GM04504 (cell line): ENCODE measurements around the gene SLC39A10.
"Not testable (repeated sequence)": the region's sequence is repeated elsewhere in the genome, so short reads cannot be mapped to it uniquely, and the experiment has no call there.

Experiments
- DNase-seq: peaks from one replicate; pipeline ENCODE4 v3.0.0-alpha.2; 2012; ENCODE audit warnings: low read depth

Gene SLC39A10

GRCh38 chr2:195656859-195657633, at the start of gene SLC39A10:
Gene SLC39A10 (plus strand): TSS chr2:195657226. CDS start chr2:195680043, 22,817 bp downstream.
- peak; percentile 97 for DNase-seq

DNA sequence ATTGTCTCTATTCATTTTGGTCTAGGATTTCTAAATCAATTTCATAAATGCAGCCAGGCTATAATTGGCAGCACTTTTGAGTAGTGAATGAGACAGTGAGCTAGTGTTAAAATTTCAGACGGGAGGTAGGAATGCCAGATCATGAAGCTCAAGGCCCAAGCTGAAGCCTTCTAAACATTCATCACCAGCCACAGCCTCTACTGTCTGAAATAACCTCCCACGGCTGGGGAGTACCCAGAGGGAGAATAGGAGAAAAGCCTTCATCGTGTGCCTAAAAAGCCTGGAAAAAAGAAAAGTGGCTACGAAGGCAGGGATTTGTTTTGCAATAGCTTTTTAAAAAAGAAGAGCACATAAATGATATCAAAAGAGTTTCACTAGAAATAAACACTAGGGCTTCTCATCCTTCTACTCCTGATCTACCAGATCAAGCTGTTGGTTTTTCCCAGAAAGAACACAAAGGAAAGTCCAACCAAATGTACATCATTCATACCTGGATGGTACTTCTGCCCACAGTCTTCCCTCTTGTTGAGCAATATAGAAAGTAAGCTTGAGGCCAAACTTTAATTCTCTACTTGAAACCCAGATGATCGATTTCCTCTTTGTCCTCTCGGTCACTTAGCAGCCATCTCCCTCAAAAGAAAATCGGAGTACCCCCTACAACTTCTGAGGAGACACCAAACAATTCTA, 48.1 kb upstream of the SLC39A10 start:
- no peak for DNase-seq

GRCh38 chr2:195610717-195611116, 46.3 kb upstream of the SLC39A10 start:
- DNase-seq = no peak

DNA sequence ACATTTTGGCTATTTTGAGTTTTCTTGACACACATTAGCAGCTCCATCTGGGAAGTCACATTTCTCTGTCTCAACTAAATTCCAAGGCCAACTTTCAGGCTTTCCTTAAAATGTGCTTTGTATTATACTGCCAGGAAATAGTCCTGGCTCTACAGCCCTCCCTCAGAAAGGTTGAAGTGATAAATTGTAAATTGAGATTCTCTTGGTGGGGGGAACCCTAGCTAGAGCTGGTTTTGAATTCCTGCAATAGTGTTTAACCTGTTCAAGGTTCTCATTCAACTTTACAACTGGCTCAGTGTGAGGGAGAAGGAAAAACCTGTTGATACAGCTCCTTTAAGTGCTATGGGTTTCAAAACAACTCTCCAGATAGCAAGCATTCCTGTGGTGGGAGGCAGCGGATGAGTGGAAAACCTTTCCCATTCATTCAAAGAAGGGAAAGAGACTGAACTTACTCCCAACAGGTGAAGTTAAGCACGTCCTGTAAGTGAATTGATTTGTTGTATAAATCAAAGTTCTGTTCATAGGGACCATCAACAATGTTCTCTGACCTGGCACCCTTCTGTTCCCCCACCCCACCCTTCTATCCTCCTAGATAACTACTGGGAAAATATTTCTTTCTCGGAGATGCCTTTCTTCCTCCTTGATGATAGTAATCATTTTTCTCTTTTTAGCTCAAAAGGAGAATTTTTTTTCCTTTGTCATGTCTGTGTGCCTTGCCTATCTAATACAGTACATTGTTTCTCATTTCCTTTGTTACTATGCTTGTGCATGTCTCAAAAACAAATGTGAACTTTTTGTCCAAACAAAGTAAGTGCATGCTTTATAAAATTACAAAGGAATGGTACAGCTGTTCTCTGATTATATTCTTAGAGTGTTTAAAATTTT, 44.2 kb upstream of the SLC39A10 start:
- DNase-seq = no peak

- DNase-seq = peak; percentile 69
Measured at GRCh38 chr2:195613922-195614321, 43.1 kb upstream of the SLC39A10 start.

GRCh38 chr2:195619590-195619989, 37.4 kb upstream of the SLC39A10 start:
- DNase-seq = no peak

- no peak for DNase-seq
Measured at GRCh38 chr2:195620501-195620900, 36.5 kb upstream of the SLC39A10 start.

GRCh38 chr2:195622966-195623365, 34.1 kb upstream of the SLC39A10 start:
- no peak for DNase-seq

- DNase-seq = no peak
Measured at GRCh38 chr2:195626507-195626906, 30.5 kb upstream of the SLC39A10 start.

DNA sequence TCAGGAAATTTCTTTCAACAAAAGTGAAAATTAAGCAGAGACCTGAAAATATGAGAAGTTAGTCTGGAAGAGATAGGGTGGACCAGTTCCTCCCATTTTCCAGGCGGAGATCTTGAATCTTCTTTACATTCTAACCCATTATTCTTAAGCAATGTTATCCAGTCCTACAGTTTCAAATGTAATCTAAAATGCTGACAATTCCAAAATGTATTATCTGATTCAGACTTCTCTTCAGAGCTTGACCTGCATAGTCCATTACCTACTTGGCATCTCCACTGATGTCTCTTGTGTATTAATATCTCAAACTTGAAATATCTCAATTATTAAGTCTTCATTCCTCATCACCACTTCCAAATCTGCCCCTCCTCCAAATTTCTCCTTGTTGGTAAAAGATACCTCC, 28.4 kb upstream of the SLC39A10 start:
- DNase-seq = no peak

DNA sequence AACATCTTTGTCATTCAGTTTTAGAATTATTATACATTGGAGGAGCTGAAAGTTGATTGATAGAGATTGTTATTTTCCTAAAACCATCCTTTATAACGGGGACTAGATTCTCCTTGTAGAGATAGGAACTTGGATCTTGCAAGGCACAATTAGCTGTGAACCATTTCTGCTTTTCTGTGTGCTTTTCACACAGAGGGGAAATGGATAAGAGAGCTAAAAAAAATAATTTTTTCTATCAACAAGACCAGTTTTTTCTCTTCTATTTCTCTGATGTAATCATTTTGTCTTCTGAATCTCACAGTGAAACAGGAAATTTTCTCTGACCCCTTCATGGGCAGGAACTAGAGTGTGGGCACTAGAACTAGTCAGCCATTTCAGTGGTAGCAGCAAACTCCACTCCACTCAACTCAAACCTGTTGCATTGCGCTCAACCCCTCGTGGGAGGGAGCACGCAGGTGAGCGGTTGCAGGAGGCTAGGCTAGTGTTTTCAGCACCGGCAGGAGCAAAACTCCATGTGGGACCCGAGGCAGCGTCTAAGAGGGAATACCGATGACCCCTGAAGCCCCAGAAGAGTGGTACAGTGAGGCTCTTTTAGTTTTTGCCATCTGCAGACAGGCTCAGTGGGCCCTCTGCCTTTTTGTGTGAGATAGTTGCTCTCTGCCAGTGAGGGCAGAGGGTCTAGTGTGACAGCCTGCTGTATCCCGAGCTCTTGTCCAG, 24.0 kb upstream of the SLC39A10 start:
- no peak for DNase-seq

- DNase-seq = no peak
Measured at GRCh38 chr2:195633573-195633870, 23.5 kb upstream of the SLC39A10 start.

GRCh38 chr2:195633974-195634373, 23.1 kb upstream of the SLC39A10 start:
- DNase-seq = no peak

- no peak for DNase-seq
Measured at GRCh38 chr2:195636890-195637289, 20.1 kb upstream of the SLC39A10 start.

GRCh38 chr2:195638750-195639149, 18.3 kb upstream of the SLC39A10 start:
- DNase-seq = no peak

DNA sequence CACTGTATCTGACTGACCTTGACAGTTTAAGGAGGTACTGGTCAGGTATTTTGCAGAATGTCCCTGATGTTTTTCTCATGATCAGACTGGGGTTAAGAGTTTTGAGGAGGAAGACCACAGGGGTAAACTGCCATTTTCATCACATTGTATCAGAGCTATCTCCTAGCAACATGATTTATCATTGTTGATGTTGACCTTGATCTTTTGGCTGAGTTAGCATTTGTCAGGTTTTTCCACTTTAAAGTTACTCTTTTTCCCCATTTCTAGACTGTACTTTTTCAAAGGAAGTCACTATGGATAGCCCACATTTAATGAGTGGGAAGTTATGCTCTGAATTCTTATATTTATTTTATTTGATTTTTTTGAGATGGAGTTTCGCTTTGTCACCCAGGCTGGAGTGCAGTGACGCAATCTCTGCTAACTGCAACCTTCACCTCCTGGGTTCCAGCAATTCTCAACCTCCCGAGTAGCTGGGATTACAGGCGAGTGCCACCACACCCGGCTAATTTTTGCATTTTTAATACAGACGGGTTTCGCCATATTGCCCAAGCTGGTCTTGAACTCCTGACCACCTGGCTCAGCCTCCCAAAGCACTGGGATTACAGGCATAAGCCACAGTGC, 17.7 kb upstream of the SLC39A10 start:
- DNase-seq = no peak

DNA sequence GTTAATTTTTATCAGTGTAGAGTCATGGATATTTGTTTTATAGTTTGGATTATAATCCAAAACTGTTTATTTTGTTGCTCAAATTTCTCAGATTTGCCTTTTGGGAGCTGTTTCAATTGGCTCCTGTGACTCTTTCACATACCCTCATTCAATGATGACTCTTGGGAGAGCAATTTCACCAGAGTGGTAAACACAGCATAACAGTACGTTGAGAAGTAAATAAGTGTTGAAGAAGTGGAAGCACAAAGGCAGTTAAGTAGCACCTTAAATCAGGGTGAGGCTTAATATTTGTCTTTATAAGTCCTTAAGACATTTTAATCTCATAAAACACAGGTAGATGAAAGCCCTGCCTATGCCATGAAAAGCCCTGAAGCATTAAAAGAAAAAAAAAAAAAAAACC, 17.1 kb upstream of the SLC39A10 start:
- no peak for DNase-seq

DNA sequence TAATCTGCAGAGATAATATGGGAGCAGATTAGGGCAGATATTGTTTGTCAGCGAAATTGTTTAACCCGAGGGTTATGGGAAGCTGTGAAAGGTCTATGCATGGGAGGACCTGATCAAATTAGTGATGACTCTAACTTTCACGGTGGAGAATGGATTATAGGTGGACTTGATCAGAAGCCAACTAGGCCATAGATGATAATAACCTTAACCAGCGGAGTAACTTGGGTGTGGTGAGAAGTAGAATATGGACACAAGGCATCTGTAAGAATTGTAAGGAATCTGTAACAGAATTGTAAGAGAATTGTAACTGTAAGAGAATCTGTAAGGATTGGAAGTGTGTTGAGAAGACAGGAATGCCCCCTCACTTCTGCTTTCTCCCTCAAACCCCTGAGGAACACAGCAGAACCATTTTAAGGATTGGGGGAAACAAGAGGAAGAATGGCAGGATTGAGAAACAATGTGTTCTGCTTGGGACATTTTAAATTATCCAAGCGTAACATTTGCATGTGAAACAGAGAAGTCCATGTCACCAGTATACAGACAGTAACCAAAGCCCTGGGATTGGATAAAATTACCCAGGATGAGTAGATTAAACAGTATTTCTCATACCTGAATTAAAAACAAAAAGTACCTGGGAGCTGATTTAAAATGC, 14.9 kb upstream of the SLC39A10 start:
- DNase-seq = no peak

GRCh38 chr2:195642679-195643068, 14.4 kb upstream of the SLC39A10 start:
- no peak for DNase-seq

DNA sequence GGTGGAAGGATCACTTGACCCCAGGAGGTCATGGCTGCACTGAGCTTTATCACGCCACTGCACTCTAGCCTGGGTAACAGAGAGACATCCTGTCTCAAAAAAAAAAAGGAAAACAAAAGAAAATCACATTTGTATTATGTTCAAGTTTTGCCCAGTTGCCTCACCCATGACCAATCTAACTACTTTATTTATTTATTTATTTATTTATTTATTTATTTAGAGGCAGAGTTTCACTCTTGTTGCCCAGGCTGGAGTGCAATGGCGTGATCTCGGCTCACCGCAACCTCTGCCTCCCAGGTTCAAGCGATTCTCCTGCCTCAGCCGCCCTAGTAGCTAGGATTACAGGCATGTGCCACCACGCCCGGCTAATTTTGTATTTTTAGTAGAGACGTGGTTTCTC, 12.3 kb upstream of the SLC39A10 start:
- not testable (repeated sequence) for DNase-seq

- no peak for DNase-seq
Measured at GRCh38 chr2:195645413-195645812, 11.6 kb upstream of the SLC39A10 start.
